Keratinocyte (primary cell): ENCODE results near the gene SLC49A4.

Experiments used
- EZH2 ChIP-seq: IDR thresholded peaks from one replicate; pipeline ENCODE4 v1.6.1; 2012; ENCODE audit warnings: inconsistent platforms, mild to moderate bottlenecking, low read length, moderate library complexity
- TF ChIP-seq, protein P1 (sequence below), 3 experiments: IDR thresholded peaks in 1 of 3; conservative IDR thresholded peaks in 1 of 3; optimal IDR thresholded peaks in 1 of 3; 2 replicates in 2 of 3; 3 replicates in 1 of 3; pipeline versions ENCODE3 to v1.5.1; 2011; ENCODE audit warnings: low read length in 3 of 3, mild to moderate bottlenecking in 3 of 3, moderate library complexity in 2 of 3, control low read depth in 1 of 3, inconsistent platforms in 1 of 3; ENCODE audit not compliant: insufficient read depth in 2 of 3; ENCODE audit errors: extremely low read depth in 1 of 3

DNA sequence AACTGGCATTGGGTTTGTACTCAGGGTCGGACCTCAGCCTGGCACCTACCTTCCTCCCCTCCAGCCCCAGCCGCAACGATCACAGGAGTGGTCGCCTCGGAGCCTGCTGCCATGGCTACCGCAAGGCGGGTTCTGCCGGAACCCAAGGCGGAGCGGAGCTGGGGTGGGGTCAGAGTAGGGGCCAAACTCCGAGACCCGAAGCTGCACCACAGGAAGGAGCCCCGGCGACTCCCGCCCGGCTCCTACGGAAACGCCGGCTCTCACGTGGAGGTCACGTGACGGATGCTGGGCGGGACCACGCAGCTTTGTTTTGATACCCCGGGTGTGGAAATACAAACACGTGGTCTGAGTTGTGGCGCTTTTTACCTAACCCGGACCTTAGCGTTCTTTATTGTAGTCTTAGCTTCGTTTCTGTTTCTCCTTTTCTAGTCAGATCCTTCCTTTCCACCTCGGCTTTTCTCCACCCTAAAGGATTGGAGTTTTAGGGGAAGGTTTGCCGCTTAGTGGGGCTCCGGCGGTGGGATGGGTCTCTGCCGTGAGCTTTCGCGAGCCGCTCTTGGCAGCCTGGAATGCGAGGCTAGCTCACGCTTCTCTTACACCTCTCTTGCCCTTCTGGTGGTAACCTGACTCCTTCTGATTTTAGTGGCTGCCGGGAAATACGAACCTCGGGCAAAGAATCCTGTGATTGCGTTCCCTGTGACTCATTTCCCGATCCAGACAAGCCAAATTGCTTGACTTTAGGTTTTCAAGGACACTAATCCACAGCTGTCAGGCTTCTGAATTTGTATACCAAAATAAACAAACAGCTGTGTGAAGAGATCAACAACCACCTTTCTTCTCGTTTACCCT lies 1.1 kb upstream of the SLC49A4 start, which contains the start of gene HSPBAP1:
- TF ChIP-seq EZH2, result no peak
- TF ChIP-seq, protein P1, sequence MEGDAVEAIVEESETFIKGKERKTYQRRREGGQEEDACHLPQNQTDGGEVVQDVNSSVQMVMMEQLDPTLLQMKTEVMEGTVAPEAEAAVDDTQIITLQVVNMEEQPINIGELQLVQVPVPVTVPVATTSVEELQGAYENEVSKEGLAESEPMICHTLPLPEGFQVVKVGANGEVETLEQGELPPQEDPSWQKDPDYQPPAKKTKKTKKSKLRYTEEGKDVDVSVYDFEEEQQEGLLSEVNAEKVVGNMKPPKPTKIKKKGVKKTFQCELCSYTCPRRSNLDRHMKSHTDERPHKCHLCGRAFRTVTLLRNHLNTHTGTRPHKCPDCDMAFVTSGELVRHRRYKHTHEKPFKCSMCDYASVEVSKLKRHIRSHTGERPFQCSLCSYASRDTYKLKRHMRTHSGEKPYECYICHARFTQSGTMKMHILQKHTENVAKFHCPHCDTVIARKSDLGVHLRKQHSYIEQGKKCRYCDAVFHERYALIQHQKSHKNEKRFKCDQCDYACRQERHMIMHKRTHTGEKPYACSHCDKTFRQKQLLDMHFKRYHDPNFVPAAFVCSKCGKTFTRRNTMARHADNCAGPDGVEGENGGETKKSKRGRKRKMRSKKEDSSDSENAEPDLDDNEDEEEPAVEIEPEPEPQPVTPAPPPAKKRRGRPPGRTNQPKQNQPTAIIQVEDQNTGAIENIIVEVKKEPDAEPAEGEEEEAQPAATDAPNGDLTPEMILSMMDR (optimal IDR thresholded peaks at IDR 0.05 in 1 of 3, IDR thresholded peaks at IDR 0.05 in 1 of 3, conservative IDR thresholded peaks at IDR 0.05 in 1 of 3; ENCODE audit: extremely low read depth in 1 of 3, insufficient read depth in 2 of 3, low read length in 3 of 3), result no peak
